Measurements from ENCODE around the gene EID3. TPM values are rescaled to one million over a fixed set of nuclear protein-coding genes. Genes with fewer than 3 reads are reported as not detected.

The EID3 gene
- total RNA-seq, 2 donors from 2014 or later: 9.0 to 17.9 TPM

DNA sequence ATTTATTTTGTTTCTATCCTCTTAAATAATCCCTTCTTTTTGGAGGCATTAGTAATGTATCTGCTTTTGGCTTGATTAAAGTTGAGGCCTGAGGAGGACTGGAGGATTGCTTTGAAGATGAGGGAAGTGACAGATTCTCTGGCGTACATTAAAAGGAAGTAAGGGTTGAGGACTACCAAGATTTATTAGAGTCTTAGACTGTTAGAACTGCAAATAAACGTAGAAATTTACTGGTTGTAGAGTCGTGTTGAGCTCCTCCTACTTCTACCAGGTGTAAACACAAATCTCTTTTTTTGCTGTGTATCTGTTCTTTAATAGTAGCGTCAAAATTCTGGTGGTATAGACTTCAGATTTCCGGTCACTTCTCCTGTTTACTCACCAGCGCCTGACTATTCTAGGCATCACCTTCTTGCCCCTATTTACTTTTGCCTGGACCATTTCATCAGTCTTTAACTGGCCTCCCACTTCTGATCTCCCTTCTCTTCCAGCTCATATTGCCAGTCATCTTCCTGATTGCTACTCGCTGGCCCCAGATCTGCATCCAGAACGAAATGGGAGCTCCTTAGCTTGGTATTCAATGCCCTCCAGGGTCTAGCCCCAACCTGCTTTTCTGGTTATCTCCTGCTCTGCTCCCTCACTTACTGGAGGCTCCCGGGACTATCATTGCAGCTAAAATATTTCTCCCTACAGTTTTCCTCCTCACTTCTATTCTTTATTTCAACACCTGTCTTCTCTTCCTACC, 8.4 kb upstream of the EID3 start:
- Mint-ChIP-seq H3K4me1 (ENCODE audit: low read depth in 2 of 2) (peaks cover 23 to 38% of the 10 kb centered on the region in 2 donors), H3K27me3 (no peaks in the 10 kb centered on the region), H3K4me3 (no peak overlapping the region), H3K27ac (peak overlapping the region in 1 of 2 donors; percentile 3), H3K36me3 (peaks cover 19% of the 10 kb centered on the region), H3K9me3 (no peaks in the 10 kb centered on the region)
- ATAC-seq (no peak), DNase-seq (ENCODE audit: low spot score) (no peak)

DNA sequence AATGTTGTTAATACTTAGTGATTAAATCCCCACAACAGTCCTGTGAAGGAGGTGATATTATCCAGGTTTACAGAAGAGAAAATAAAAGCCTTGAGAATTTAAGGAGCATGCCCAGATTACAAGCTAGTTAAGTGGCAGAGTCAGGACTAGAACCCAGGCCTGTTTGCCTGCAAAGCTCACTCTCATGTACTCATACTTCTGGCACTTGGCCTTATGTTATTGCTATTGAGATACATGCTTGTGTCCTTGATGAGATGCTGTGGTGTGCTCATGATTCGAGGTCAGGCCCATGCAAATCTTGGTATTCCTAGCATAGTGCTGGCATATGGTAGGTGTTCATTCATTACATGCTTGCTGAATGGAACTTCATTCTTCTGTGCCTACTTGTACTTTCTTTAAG, 7.6 kb upstream of the EID3 start:
- Mint-ChIP-seq H3K27ac (no peak overlapping the region), H3K9me3 (no peaks in the 10 kb centered on the region), H3K4me3 (no peak overlapping the region), H3K4me1 (ENCODE audit: low read depth in 2 of 2) (peaks cover 23 to 40% of the 10 kb centered on the region in 2 donors), H3K27me3 (no peaks in the 10 kb centered on the region), H3K36me3 (peaks cover 19% of the 10 kb centered on the region)
- ATAC-seq: no peak
- DNase-seq (ENCODE audit: low spot score): no peak

DNA sequence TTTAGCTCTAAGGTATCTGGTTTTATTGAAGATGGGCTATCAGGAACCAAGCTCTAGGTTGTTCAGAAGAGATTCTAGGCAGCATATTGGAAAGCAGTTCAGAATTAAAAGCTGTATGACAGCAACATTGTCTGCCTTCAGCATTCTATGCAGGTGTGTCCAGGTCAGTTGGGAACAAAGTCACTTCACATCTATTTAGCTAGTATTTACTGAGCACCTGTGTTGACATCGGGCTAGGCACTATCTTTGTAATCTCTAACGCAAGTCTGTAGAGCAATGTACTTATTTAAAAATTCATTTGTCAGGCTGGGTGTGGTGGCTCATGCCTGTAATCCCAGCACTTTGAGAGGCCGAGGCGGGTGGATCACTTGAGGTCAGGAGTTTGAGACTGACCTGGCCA, 6.8 kb upstream of the EID3 start:
- no peaks in the 10 kb centered on the region for H3K27me3 Mint-ChIP-seq
- peaks cover 23 to 40% of the 10 kb centered on the region in 2 donors for H3K4me1 Mint-ChIP-seq (ENCODE audit: low read depth in 2 of 2)
- H3K27ac Mint-ChIP-seq: no peak overlapping the region
- no peaks in the 10 kb centered on the region for H3K9me3 Mint-ChIP-seq
- DNase-seq (ENCODE audit: low spot score) (no peak), ATAC-seq (no peak)
- H3K36me3 Mint-ChIP-seq: peaks cover 19% of the 10 kb centered on the region
- no peak overlapping the region for H3K4me3 Mint-ChIP-seq

DNA sequence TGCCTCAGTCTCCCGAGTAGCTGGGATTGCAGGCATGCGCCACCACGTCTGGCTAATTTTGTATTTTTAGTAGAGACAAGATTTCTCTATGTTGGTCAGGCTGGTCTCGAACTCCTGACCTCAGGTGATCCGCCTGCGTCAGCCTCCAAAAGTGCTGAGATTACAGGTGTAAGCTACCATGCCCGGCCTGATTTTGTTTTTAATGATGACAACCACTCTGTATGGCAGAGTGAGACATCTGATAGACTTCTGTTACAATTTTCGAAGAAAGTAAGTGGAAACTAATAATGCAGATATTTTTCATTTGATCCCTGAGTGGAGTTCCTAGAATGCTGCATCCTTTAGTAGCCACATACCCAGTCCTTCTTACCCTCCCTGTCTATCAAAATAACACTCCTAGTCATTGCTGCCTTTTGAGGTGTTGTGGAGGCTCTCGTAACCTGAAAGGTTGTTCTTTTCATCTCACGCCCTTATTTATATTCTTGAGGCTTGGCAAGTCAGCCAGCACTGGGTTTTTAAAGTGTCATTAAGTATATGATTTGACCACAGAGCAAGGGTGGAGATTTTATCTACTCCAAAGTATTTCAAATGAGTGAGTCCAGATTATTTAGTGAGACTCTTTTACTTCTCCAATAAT, 5.9 kb upstream of the EID3 start:
- peaks cover 23 to 39% of the 10 kb centered on the region in 2 donors for H3K4me1 Mint-ChIP-seq (ENCODE audit: low read depth in 2 of 2)
- no peaks in the 10 kb centered on the region for H3K27me3 Mint-ChIP-seq
- no peak overlapping the region for H3K27ac Mint-ChIP-seq
- H3K4me3 Mint-ChIP-seq: no peak overlapping the region
- peaks cover 18% of the 10 kb centered on the region for H3K36me3 Mint-ChIP-seq
- no peaks in the 10 kb centered on the region for H3K9me3 Mint-ChIP-seq
- ATAC-seq: no peak
- DNase-seq (ENCODE audit: low spot score): no peak

DNA sequence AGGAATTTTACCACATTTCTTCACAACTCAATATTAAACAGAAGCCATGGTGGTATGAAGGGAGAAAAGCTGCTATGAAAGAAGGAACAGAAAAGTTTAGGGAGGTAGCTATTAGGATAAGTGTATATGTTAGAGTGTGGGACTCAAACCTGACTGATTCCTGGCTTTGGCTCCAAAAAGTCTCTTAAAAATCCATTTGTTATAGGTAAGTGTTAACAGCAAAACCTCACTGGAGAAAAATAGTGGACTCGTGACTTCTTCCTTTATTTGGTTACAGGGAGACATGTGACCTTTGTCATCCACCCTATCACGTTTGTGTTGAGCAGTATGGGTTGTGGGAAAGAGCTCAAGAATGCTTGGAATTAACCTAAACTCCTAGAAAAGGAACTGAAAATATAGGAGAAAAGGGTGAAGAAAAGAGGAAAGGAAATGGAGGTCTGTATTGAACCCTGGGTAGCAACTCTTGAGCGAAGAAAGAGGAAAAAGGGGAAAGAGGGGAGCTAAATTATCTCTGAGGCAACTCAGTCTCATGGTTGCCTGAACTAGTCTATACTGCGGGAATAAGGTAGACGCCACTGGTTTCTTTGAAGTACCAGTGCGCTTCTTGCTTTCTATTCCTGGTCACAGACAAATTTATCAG, 3.6 kb upstream of the EID3 start:
- H3K27ac Mint-ChIP-seq: no peak overlapping the region
- DNase-seq (ENCODE audit: low spot score): no peak
- no peaks in the 10 kb centered on the region for H3K9me3 Mint-ChIP-seq
- H3K4me3 Mint-ChIP-seq: no peak overlapping the region
- peaks cover 38 to 44% of the 10 kb centered on the region in 2 donors for H3K4me1 Mint-ChIP-seq (ENCODE audit: low read depth in 2 of 2)
- ATAC-seq: no peak
- H3K36me3 Mint-ChIP-seq: peaks cover 13% of the 10 kb centered on the region
- no peaks in the 10 kb centered on the region for H3K27me3 Mint-ChIP-seq

DNA sequence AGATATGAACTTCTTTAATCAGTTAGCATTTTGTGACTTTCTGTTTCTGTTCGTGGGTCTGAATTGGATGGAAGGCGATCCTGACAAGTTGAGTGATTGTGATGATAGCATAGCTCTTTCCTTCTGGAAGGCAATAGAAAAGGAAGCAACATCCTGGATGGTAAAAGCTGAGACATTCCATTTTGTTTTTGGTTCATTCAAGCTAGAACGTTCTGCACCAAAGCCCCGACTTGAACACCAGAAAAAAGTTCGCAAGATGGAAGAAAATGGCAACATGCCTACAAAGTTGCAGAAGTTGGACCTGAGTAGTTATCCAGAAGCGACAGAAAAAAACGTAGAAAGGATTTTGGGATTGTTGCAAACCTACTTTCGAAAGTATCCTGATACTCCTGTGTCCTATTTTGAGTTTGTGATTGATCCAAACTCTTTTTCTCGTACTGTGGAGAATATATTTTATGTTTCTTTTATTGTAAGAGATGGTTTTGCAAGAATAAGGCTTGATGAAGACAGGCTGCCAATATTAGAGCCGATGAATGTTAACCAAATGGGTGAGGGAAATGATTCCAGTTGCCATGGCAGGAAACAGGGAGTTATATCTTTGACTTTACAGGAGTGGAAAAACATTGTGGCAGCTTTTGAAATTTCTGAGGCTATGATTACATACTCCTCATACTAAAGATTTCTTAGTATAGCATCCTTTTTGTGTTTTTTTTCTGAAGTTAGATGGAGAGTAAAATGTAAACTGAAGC, 896 bp downstream of the EID3 start:
- ATAC-seq (no peak), DNase-seq (ENCODE audit: low spot score) (no peak)
- Mint-ChIP-seq H3K9me3 (no peaks in the 10 kb centered on the region), H3K36me3 (peaks cover 6% of the 10 kb centered on the region), H3K27me3 (no peaks in the 10 kb centered on the region), H3K4me3 (peak overlapping the region; percentile 91), H3K4me1 (ENCODE audit: low read depth in 2 of 2) (peaks cover 34 to 55% of the 10 kb centered on the region in 2 donors), H3K27ac (peak overlapping the region; percentile 94 to 99)

DNA sequence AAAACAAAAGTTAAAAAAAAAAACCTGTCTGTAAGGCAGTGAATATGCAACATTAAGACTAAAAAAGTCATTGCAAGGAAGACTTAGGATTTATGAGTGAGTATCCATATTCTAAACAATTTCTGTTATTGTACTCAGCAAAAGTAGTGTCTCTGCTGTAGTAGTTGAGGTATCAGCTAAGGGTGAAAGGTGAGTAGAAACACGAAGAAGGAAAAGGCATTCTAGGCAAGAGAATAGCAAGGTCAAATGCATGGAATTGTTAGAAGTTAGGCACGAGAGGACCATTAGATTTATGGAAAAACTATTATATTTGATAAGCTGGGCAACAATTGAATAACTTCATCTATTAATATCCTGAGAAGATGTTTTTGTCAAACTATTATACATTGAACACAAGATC, 1.8 kb downstream of the EID3 start:
- Mint-ChIP-seq H3K4me1 (ENCODE audit: low read depth in 2 of 2) (peaks cover 34 to 49% of the 10 kb centered on the region in 2 donors), H3K27ac (peak overlapping the region in 1 of 2 donors; percentile 99), H3K36me3 (peaks cover 6% of the 10 kb centered on the region), H3K9me3 (no peaks in the 10 kb centered on the region), H3K4me3 (peak overlapping the region; percentile 91), H3K27me3 (no peaks in the 10 kb centered on the region)
- DNase-seq (ENCODE audit: low spot score) (no peak), ATAC-seq (no peak)

DNA sequence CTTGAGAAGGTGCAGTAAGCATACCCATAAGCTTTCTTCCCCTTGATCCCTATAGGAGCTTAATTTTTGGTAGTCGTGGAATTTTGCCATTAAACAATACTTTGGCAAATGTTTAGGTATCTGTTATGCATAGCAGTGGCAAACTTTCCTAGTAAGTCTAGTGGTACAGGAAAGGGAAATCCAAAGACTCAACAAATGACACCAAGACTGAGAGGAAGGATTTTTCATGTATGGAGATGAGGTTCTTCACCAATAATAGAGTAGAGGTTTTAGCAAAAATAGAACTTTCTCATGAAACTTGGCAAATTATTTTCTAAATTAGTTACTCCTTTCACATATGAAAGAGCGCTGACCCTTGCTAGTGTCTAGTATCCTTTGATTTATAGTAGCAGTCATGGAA, 2.8 kb downstream of the EID3 start:
- no peak overlapping the region for H3K4me3 Mint-ChIP-seq
- no peak for ATAC-seq
- H3K27me3 Mint-ChIP-seq: no peaks in the 10 kb centered on the region
- DNase-seq (ENCODE audit: low spot score): no peak
- no peak overlapping the region for H3K27ac Mint-ChIP-seq
- peaks cover 6% of the 10 kb centered on the region for H3K36me3 Mint-ChIP-seq
- H3K9me3 Mint-ChIP-seq: no peaks in the 10 kb centered on the region
- peaks cover 34 to 49% of the 10 kb centered on the region in 2 donors for H3K4me1 Mint-ChIP-seq (ENCODE audit: low read depth in 2 of 2)

DNA sequence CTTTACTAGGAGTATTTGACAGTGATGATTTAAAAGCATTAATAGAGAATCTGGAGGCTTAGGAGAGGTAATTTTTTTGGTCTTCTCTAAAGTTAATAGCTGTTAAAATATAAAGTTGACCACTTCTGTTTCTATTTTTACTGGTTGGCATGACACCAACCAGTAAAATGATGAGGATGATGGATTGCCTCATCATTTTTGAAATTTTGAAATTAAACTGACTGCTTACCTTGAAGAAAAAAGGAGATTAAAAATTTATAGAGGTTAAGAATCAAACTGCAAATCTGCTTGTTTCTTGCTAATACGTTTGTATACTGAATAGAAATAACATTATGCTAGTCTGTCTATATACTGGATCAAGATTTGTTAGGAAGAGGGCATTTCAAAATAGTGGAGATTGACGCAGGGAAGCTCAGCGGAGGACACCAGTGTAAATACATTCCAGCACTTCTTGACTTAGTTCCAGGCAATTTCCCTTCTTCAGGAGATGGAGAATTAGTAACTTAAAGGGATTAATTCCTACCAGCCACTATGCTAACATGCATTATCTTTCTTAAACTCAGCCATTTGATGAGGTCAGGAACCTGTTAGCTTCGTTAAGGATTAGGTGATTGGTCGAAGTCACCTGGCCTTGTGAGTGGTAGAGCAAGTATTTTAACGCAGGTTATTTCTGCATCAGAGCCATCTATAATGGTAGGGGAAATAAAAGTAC, 3.6 kb downstream of the EID3 start:
- Mint-ChIP-seq H3K4me3 (no peak overlapping the region), H3K9me3 (no peaks in the 10 kb centered on the region), H3K4me1 (ENCODE audit: low read depth in 2 of 2) (peaks cover 34 to 49% of the 10 kb centered on the region in 2 donors), H3K27me3 (no peaks in the 10 kb centered on the region), H3K36me3 (peaks cover 6% of the 10 kb centered on the region), H3K27ac (no peak overlapping the region)
- ATAC-seq: no peak
- no peak for DNase-seq (ENCODE audit: low spot score)

DNA sequence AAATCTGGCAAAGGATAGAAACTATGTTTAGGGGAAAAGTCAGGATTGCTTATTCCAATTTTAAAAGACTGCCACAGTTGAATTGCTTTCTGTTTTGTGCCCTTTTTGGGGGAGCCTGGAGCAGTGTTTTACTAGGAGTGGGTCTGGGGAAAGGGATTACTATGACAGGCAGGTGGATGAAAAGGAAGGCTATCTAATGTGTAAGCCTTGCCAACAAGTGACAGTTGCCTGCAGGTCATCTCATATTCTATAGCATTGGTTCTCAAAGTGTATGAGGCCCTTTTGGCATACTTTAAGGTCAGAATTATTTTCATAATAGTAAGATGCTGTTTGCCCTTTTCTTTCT, 4.1 kb downstream of the EID3 start:
- ATAC-seq (no peak), DNase-seq (ENCODE audit: low spot score) (no peak)
- H3K4me3 Mint-ChIP-seq: no peak overlapping the region
- no peaks in the 10 kb centered on the region for H3K9me3 Mint-ChIP-seq
- no peak overlapping the region for H3K27ac Mint-ChIP-seq
- peaks cover 34 to 48% of the 10 kb centered on the region in 2 donors for H3K4me1 Mint-ChIP-seq (ENCODE audit: low read depth in 2 of 2)
- H3K36me3 Mint-ChIP-seq: peaks cover 6% of the 10 kb centered on the region
- no peaks in the 10 kb centered on the region for H3K27me3 Mint-ChIP-seq

DNA sequence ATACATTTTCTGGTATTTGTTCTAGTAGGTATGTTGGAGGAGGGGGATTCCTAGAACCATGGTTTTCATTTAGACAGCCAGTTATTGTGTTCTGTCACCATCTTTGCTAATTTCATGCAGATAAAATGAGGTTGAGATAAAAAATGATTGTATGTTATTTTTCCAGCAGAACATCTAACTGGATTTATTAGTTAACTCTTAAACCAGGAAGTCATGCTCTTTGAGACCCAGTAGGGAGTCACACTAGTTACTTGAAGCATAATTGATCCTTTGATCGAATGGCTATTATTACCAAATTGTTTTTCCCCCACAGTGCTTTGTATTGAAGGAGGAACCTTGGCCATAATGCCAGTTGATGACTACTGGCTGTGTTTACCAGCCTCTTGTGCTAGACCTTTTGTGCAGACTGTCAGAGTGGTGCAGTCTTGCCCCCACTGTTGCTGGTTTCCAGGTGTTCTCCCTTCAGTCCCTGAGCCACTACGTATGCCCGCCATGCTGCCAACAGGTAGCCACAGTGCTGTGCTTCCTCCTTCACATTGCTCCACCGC, 6.0 kb downstream of the EID3 start:
- Mint-ChIP-seq H3K4me1 (ENCODE audit: low read depth in 2 of 2) (peaks cover 20 to 36% of the 10 kb centered on the region in 2 donors), H3K4me3 (no peak overlapping the region), H3K9me3 (no peaks in the 10 kb centered on the region), H3K27ac (no peak overlapping the region), H3K27me3 (no peaks in the 10 kb centered on the region), H3K36me3 (peaks cover 9% of the 10 kb centered on the region)
- ATAC-seq: no peak
- DNase-seq (ENCODE audit: low spot score): no peak

DNA sequence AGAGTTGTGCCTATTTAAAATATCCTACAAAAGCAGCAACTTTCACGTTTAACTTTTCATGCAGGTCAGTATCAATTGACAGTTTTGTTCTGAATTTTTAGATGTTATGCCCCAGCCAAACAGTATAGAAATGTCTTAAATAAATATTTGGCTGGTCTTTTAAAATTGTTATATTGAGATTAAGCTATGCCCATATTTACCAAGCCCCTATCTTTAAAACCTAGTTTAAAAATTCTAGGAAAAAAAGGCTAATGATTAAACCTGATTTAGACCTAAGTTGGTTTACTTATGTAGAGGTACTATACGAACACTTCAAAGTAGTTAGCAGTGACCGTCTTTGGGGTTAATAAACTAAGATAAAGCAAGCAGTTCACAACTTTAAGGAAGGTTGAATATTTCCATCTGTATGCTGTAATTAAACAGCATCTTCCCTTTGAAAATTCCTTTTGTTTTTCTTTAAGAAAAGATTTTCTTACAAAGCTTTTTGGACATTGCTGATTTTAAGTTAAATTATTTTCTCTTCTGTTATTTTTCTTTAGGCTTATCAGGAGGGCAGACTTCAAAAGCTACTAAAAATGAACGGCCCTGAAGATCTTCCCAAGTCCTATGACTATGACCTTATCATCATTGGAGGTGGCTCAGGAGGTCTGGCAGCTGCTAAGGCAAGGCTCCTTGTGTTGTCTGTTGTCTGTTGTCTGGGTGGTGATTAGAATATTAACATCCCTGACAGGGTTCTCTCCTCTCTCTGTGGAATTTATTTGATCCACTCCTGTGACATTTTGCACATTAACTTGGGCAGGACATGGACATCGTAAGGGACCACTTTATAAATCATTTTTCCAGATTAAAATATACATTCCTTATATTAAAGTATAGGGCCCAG, 7.5 kb downstream of the EID3 start:
- no peak for DNase-seq (ENCODE audit: low spot score)
- Mint-ChIP-seq H3K36me3 (peaks cover 17% of the 10 kb centered on the region), H3K27ac (no peak overlapping the region), H3K4me1 (ENCODE audit: low read depth in 2 of 2) (peaks cover 13 to 21% of the 10 kb centered on the region in 2 donors), H3K9me3 (no peaks in the 10 kb centered on the region), H3K27me3 (no peaks in the 10 kb centered on the region), H3K4me3 (no peak overlapping the region)
- no peak for ATAC-seq

Data from natural killer cell treated with Interleukin-12 subunit alpha and Interleukin-12 subunit beta and Interleukin-15 and Interleukin-18, amount 100 ng/mL, for 72 hours (primary cell).